Endothelial cell of umbilical vein (primary cell): ENCODE measurements around the gene KCNMA1. TPM values are rescaled to one million over a fixed set of nuclear protein-coding genes. Genes with fewer than 3 reads are reported as not detected.

Experiments used
- BruUV-seq: library from RNA; stranded (reverse); fragments of 400-500 nt; replicated peaks from 2 replicates; lab custom pipeline; 2021; lab: Mats Ljungman, UMichigan
- CTCF ChIA-PET: fragments of 300-600, 350-600 bp; sonication (Branson Sonifier 250); formaldehyde crosslinking; loops from one replicate; lab custom pipeline; 2021; ENCODE audit warnings: antibody characterized with exemption, inconsistent platforms; lab: Charles Lee
- POLR2A ChIA-PET: fragments of 300-600, 350-600 bp; sonication (Branson Sonifier 250); formaldehyde crosslinking; loops from one replicate; lab custom pipeline; 2021; ENCODE audit warnings: antibody characterized with exemption, inconsistent platforms; lab: Charles Lee
- DNase-seq: peaks from one replicate; pipeline ENCODE4 v3.0.0-alpha.2; 2011; ENCODE audit warnings: low read depth, low spot score
- FAIRE-seq: peaks from 2 replicates; lab custom pipeline; 2011; peaks lifted over from hg19 to GRCh38; lab: Jason Lieb, UNC
- H2AFZ ChIP-seq: 2 replicates; pipeline ENCODE4 v1.6.0; 2012; ENCODE audit warnings: low read depth, low read length, control low read depth, inconsistent platforms
- H3K27ac ChIP-seq: 2 replicates; pipeline ENCODE4 v1.5.1; 2011; ENCODE audit warnings: low read depth, mild to moderate bottlenecking, control low read depth, low read length, moderate library complexity; ENCODE audit not compliant: insufficient read depth
- H3K27me3 ChIP-seq, 2 experiments: 2 replicates each; pipeline versions ENCODE4 v1.6.0 to v1.6.1; 2011; ENCODE audit warnings: low read length in 2 of 2, mixed read lengths in 1 of 2; ENCODE audit not compliant: control insufficient read depth in 2 of 2, insufficient read depth in 2 of 2
- H3K36me3 ChIP-seq, 2 experiments: 2 replicates in 1 of 2; 3 replicates in 1 of 2; pipeline ENCODE4 v1.5.1; 2011; ENCODE audit warnings: low read length in 2 of 2, mild to moderate bottlenecking in 1 of 2, moderate library complexity in 1 of 2; ENCODE audit not compliant: control insufficient read depth in 2 of 2, insufficient read depth in 2 of 2; ENCODE audit errors: extremely low read depth in 1 of 2
- H3K4me1 ChIP-seq: 3 replicates; pipeline ENCODE4 v1.5.1; 2011; ENCODE audit warnings: mild to moderate bottlenecking, low read length; ENCODE audit not compliant: control insufficient read depth, insufficient read depth; ENCODE audit errors: extremely low read depth
- H3K4me2 ChIP-seq: 2 replicates; pipeline ENCODE4 v1.6.1; 2011; ENCODE audit warnings: low read length, control low read depth, mixed read lengths; ENCODE audit not compliant: insufficient read depth
- H3K4me3 ChIP-seq, 3 experiments: fragments of 200-600 bp in 1 of 3; sonication (generic), shearing (Covaris generic) in 1 of 3; replicated peaks in 1 of 3; 2 replicates each; pipeline ENCODE4 v1.5.1; 2011 to 2016; ENCODE audit warnings: control low read depth in 3 of 3, low read length in 3 of 3, mild to moderate bottlenecking in 2 of 3, inconsistent platforms in 1 of 3, low read depth in 1 of 3, moderate library complexity in 1 of 3; ENCODE audit not compliant: insufficient read depth in 1 of 3
- H3K79me2 ChIP-seq: 2 replicates; pipeline ENCODE4 v1.6.0; 2012; ENCODE audit warnings: low read length, inconsistent platforms; ENCODE audit not compliant: control insufficient read depth, insufficient read depth
- H3K9ac ChIP-seq: replicated peaks from 2 replicates; pipeline ENCODE3; 2011; ENCODE audit warnings: low read length, control low read depth; ENCODE audit not compliant: insufficient read depth; ENCODE audit errors: extremely low read depth
- H3K9me1 ChIP-seq: replicated peaks from 3 replicates; pipeline ENCODE4 v1.6.0; 2011; ENCODE audit warnings: mild to moderate bottlenecking, low read length; ENCODE audit not compliant: control insufficient read depth, insufficient read depth; ENCODE audit errors: extremely low read depth
- H3K9me3 ChIP-seq: replicated peaks from 2 replicates; pipeline ENCODE4 v1.5.1; 2012; ENCODE audit warnings: low read length, inconsistent platforms; ENCODE audit not compliant: control insufficient read depth, insufficient read depth
- H4K20me1 ChIP-seq: replicated peaks from 2 replicates; pipeline ENCODE3; 2011; ENCODE audit warnings: mild to moderate bottlenecking, low read length; ENCODE audit not compliant: control insufficient read depth, insufficient read depth; ENCODE audit errors: extremely low read depth
- CTCF ChIP-seq, 2 donors: IDR thresholded peaks; 1 replicate in 1 of 2; 2 replicates in 1 of 2; pipeline ENCODE4 v1.5.1; 2011; ENCODE audit warnings: low read length in 2 of 2, mild to moderate bottlenecking in 2 of 2, moderate library complexity in 2 of 2, control low read depth in 1 of 2, inconsistent platforms in 1 of 2, low read depth in 1 of 2; ENCODE audit not compliant: insufficient read depth in 1 of 2; ENCODE audit errors: extremely low read depth in 1 of 2
- EZH2 ChIP-seq: IDR thresholded peaks from 2 replicates; pipeline ENCODE4 v1.6.1; 2012; ENCODE audit warnings: borderline replicate concordance, low read depth, mild to moderate bottlenecking, moderate library complexity, low read length, inconsistent platforms; ENCODE audit not compliant: severe bottlenecking
- FOS ChIP-seq: IDR thresholded peaks from 2 replicates; pipeline ENCODE4 v1.6.1; 2011; ENCODE audit warnings: mild to moderate bottlenecking, low read length, moderate library complexity, borderline replicate concordance; ENCODE audit not compliant: insufficient read depth
- JUN ChIP-seq: IDR thresholded peaks from 2 replicates; pipeline ENCODE4 v1.6.1; 2011; ENCODE audit warnings: borderline replicate concordance, low read depth; ENCODE audit not compliant: insufficient read length, insufficient read depth
- POLR2AphosphoS5 ChIP-seq: IDR thresholded peaks from 2 replicates; pipeline ENCODE4 v1.6.1; 2012; ENCODE audit warnings: low read depth, mild to moderate bottlenecking, control low read depth, low read length, moderate library complexity; ENCODE audit not compliant: insufficient read depth
- dilution Hi-C: fragments of 300-500 bp; cut with MboI; formaldehyde crosslinking; loops from one replicate; pipeline ENCODE4 v1.15.0; 2019; ENCODE audit warnings: low sequenced_read_pairs; ENCODE audit not compliant: extremely low pct_ligation_motif_present
- intact Hi-C: fragments of 100-400 bp; cut with micrococcal nuclease; formaldehyde crosslinking; loops from one replicate; pipeline ENCODE4 v1.10.0; 2022
- polyA plus RNA-seq, 4 experiments: library from polyadenylated mRNA; depleted of rRNA in 3 of 4; stranded (reverse) in 3 of 4; unstranded in 1 of 4; fragments of >200 nt; gene quantifications; 2 replicates each; pipeline versions ENCODE4 v1.2.1 to v1.2.3, GENCODE V29; 2011 to 2012; ENCODE audit warnings: missing spikeins in 1 of 4
- total RNA-seq: library from RNA; stranded (reverse); gene quantifications from 2 replicates; pipeline ENCODE4 v1.2.3, GENCODE V29; 2021

KCNMA1 gene
- total and polyA plus RNA-seq, 2 donors (not counting 3 experiments of a cell fraction or from before 2014, with no cell fraction given) = 0.10 to 0.82 TPM

- intact Hi-C loops (no loop called here), dilution Hi-C loops (no loop called here)
- DNase-seq (no peak), FAIRE-seq (no peak)
- H3K36me3 ChIP-seq = no peaks in the 10 kb centered on the region
- no TSS peak for BruUV-seq
- POLR2A ChIA-PET = no interaction called here
- H3K4me1 ChIP-seq = no peaks in the 10 kb centered on the region
- no peaks in the 10 kb centered on the region for H4K20me1 ChIP-seq
- no peaks in the 10 kb centered on the region for H3K79me2 ChIP-seq
- no peak overlapping the region for H3K27ac ChIP-seq
- no peaks in the 10 kb centered on the region for H3K27me3 ChIP-seq
- no peak for TF ChIP-seq CTCF (IDR thresholded peaks at IDR 0.05; ENCODE audit: extremely low read depth in 1 of 2, insufficient read depth in 1 of 2, low read depth in 1 of 2, low read length in 2 of 2)
- no peak for TF ChIP-seq POLR2AphosphoS5
- no peak for TF ChIP-seq JUN
- TF ChIP-seq EZH2 = no peak
- no peak for TF ChIP-seq FOS
- H3K4me2 ChIP-seq = no peak overlapping the region
- H3K4me3 ChIP-seq = no peak overlapping the region
- CTCF ChIA-PET = no interaction called here
- no peaks in the 10 kb centered on the region for H3K9me3 ChIP-seq
- no peak overlapping the region for H3K9ac ChIP-seq
- H2AFZ ChIP-seq = no peak overlapping the region
- no peaks in the 10 kb centered on the region for H3K9me1 ChIP-seq
Measured at GRCh38 chr10:76922666-76923065, 714.9 kb downstream of the KCNMA1 start.
